WTC11 (cell line): Measurements from ENCODE around the gene DEFB114. TPM values are rescaled to one million over a fixed set of nuclear protein-coding genes. Genes with fewer than 3 reads are reported as not detected.

Source experiments
- ATAC-seq: fragments of 200-7000 bp; cut with Tn5 transposase; 2 replicates; pipeline ENCODE4 v1.10.0; 2021; ENCODE audit warnings: mild to moderate bottlenecking, moderate library complexity
- CTCF ChIA-PET: fragments of 300-600 bp; sonication (Branson Sonifier 250); formaldehyde crosslinking; loops from one replicate; lab custom pipeline; 2021; ENCODE audit warnings: antibody characterized with exemption; lab: Charles Lee
- POLR2A ChIA-PET: fragments of 350-600 bp; sonication (Branson Sonifier 250); formaldehyde crosslinking; loops from one replicate; lab custom pipeline; 2021; ENCODE audit warnings: antibody characterized with exemption; lab: Charles Lee
- DNase-seq: peaks from one replicate; pipeline ENCODE4 v3.0.0; 2021; ENCODE audit warnings: low spot score
- H3K27ac Mint-ChIP-seq: 2 replicates; pipeline ENCODE4 v1.8.0; 2021; ENCODE audit warnings: mixed read lengths
- H3K27me3 Mint-ChIP-seq: 2 replicates; pipeline ENCODE4 v1.8.0; 2021; ENCODE audit warnings: low read depth, mild to moderate bottlenecking, moderate library complexity, mixed read lengths
- H3K36me3 Mint-ChIP-seq: 2 replicates; pipeline ENCODE4 v1.8.0; 2021; ENCODE audit warnings: mixed read lengths
- H3K4me1 Mint-ChIP-seq: 2 replicates; pipeline ENCODE4 v1.8.0; 2022; ENCODE audit warnings: mixed read lengths
- H3K4me3 Mint-ChIP-seq: 2 replicates; pipeline ENCODE4 v1.8.0; 2021; ENCODE audit warnings: mild to moderate bottlenecking, moderate library complexity, mixed read lengths
- H3K9me3 Mint-ChIP-seq: 2 replicates; pipeline ENCODE4 v1.8.0; 2021; ENCODE audit warnings: mixed read lengths
- CTCF ChIP-seq: fragments of 200-600 bp; IDR thresholded peaks from 2 replicates; pipeline ENCODE4 v1.8.0; 2022; ENCODE audit warnings: antibody characterized with exemption
- EMX1 ChIP-seq: fragments of 250-450 bp; sonication (Bioruptor Pico); IDR thresholded peaks from 2 replicates; pipeline ENCODE4 v1.8.0; 2021; ENCODE audit warnings: mild to moderate bottlenecking
- ESRRA ChIP-seq: sonication (generic); formaldehyde crosslinking; IDR thresholded peaks from 2 replicates; pipeline ENCODE4 v1.8.1; 2022; ENCODE audit warnings: mild to moderate bottlenecking, missing genetic modification reagents, borderline replicate concordance
- FOXJ3 ChIP-seq: sonication (generic); formaldehyde crosslinking; IDR thresholded peaks from 2 replicates; pipeline ENCODE4 v1.9.0; 2021; ENCODE audit warnings: missing genetic modification reagents, mild to moderate bottlenecking, borderline replicate concordance
- FOXK1 ChIP-seq: sonication (generic); formaldehyde crosslinking; IDR thresholded peaks from 2 replicates; pipeline ENCODE4 v1.8.0; 2022; ENCODE audit warnings: mild to moderate bottlenecking, moderate library complexity, missing genetic modification reagents
- HMGA2 ChIP-seq: fragments of 250-450 bp; sonication (Bioruptor Pico); IDR thresholded peaks from 2 replicates; pipeline ENCODE4 v1.4.0; 2021; ENCODE audit warnings: mild to moderate bottlenecking, moderate library complexity
- IRF2 ChIP-seq: sonication (generic); formaldehyde crosslinking; IDR thresholded peaks from 2 replicates; pipeline ENCODE4 v1.8.0; 2022; ENCODE audit warnings: low read depth, missing genetic modification reagents, borderline replicate concordance
- NFYB ChIP-seq: sonication (generic); formaldehyde crosslinking; conservative IDR thresholded peaks from 2 replicates; pipeline ENCODE4 v1.8.0; 2022; ENCODE audit warnings: low read depth, missing genetic modification reagents
- RELA ChIP-seq: sonication (generic); formaldehyde crosslinking; IDR thresholded peaks from 2 replicates; pipeline ENCODE4 v1.8.1; 2022; ENCODE audit warnings: missing genetic modification reagents, mild to moderate bottlenecking, borderline replicate concordance
- RORB ChIP-seq: fragments of 250-450 bp; sonication (Bioruptor Pico); IDR thresholded peaks from 2 replicates; pipeline ENCODE4 v1.9.0; 2021; ENCODE audit warnings: mild to moderate bottlenecking
- SP1 ChIP-seq: sonication (generic); formaldehyde crosslinking; conservative IDR thresholded peaks from 2 replicates; pipeline ENCODE4 v1.8.1; 2022; ENCODE audit warnings: missing genetic modification reagents
- TP53 ChIP-seq: sonication (generic); formaldehyde crosslinking; IDR thresholded peaks from 2 replicates; pipeline ENCODE4 v1.8.1; 2023; ENCODE audit warnings: mild to moderate bottlenecking, missing genetic modification reagents
- ZNF138 ChIP-seq: sonication (generic); formaldehyde crosslinking; conservative IDR thresholded peaks from 2 replicates; pipeline ENCODE4 v1.8.1; 2022; ENCODE audit warnings: mild to moderate bottlenecking, moderate library complexity, missing genetic modification reagents
- ZNF232 ChIP-seq: sonication (generic); formaldehyde crosslinking; IDR thresholded peaks from 2 replicates; pipeline ENCODE4 v1.8.0; 2022; ENCODE audit warnings: mild to moderate bottlenecking, missing genetic modification reagents
- total RNA-seq: library from RNA; stranded (reverse); gene quantifications from 3 replicates; pipeline ENCODE4 v1.2.3, GENCODE V29; 2021
- TF ChIP-seq, protein P1 (sequence below): sonication (generic); formaldehyde crosslinking; IDR thresholded peaks from 2 replicates; pipeline ENCODE4 v1.8.1; 2022; ENCODE audit warnings: low read depth, missing genetic modification reagents, borderline replicate concordance
- TF ChIP-seq, protein P2 (sequence below): sonication (generic); formaldehyde crosslinking; IDR thresholded peaks from 2 replicates; pipeline ENCODE4 v1.8.0; 2022; ENCODE audit warnings: mild to moderate bottlenecking, missing genetic modification reagents
- TF ChIP-seq, protein P3 (sequence below): sonication (generic); formaldehyde crosslinking; IDR thresholded peaks from 2 replicates; pipeline ENCODE4 v1.8.0; 2023; ENCODE audit warnings: missing genetic modification reagents
- TF ChIP-seq, protein P4 (sequence below): sonication (generic); formaldehyde crosslinking; IDR thresholded peaks from 2 replicates; pipeline ENCODE4 v1.8.1; 2022; ENCODE audit warnings: mild to moderate bottlenecking, missing genetic modification reagents, moderate library complexity, borderline replicate concordance
- TF ChIP-seq, protein P5 (sequence below): sonication (generic); formaldehyde crosslinking; IDR thresholded peaks from 2 replicates; pipeline ENCODE4 v1.8.0; 2022; ENCODE audit warnings: mild to moderate bottlenecking, missing genetic modification reagents
- TF ChIP-seq, protein P6 (sequence below): sonication (generic); formaldehyde crosslinking; conservative IDR thresholded peaks from 2 replicates; pipeline ENCODE4 v1.8.1; 2023; ENCODE audit warnings: mild to moderate bottlenecking, low read depth, missing genetic modification reagents, moderate library complexity
- TF ChIP-seq, protein P7 (sequence below): fragments of 250-450 bp; sonication (Bioruptor Pico); IDR thresholded peaks from 2 replicates; pipeline ENCODE4 v1.9.0; 2021; ENCODE audit warnings: mild to moderate bottlenecking
- TF ChIP-seq, protein P8 (sequence below): fragments of 250-450 bp; sonication (Bioruptor Pico); IDR thresholded peaks from 2 replicates; pipeline ENCODE4 v1.9.0; 2021; ENCODE audit warnings: moderate library complexity, mild to moderate bottlenecking, inconsistent platforms, borderline replicate concordance

DEFB114 gene
- total RNA-seq, 1 experiment from 2014 or later: not detected

GRCh38 chr6:49935387-49935786 is 28.6 kb downstream of the DEFB114 start:
- no peak overlapping the region for H3K27ac Mint-ChIP-seq
- POLR2A ChIA-PET: no interaction called here
- H3K27me3 Mint-ChIP-seq: no peaks in the 10 kb centered on the region
- ATAC-seq (no peak), DNase-seq (no peak)
- H3K9me3 Mint-ChIP-seq: no peaks in the 10 kb centered on the region
- H3K36me3 Mint-ChIP-seq: no peaks in the 10 kb centered on the region
- CTCF ChIA-PET: no interaction called here
- no peak overlapping the region for H3K4me3 Mint-ChIP-seq
- no peaks in the 10 kb centered on the region for H3K4me1 Mint-ChIP-seq
- no peak for TF ChIP-seq ZNF232 (CRISPR knock-in tag)
- TF ChIP-seq, protein P1, sequence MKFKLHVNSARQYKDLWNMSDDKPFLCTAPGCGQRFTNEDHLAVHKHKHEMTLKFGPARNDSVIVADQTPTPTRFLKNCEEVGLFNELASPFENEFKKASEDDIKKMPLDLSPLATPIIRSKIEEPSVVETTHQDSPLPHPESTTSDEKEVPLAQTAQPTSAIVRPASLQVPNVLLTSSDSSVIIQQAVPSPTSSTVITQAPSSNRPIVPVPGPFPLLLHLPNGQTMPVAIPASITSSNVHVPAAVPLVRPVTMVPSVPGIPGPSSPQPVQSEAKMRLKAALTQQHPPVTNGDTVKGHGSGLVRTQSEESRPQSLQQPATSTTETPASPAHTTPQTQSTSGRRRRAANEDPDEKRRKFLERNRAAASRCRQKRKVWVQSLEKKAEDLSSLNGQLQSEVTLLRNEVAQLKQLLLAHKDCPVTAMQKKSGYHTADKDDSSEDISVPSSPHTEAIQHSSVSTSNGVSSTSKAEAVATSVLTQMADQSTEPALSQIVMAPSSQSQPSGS (CRISPR knock-in tag): no peak
- TF ChIP-seq, protein P2, sequence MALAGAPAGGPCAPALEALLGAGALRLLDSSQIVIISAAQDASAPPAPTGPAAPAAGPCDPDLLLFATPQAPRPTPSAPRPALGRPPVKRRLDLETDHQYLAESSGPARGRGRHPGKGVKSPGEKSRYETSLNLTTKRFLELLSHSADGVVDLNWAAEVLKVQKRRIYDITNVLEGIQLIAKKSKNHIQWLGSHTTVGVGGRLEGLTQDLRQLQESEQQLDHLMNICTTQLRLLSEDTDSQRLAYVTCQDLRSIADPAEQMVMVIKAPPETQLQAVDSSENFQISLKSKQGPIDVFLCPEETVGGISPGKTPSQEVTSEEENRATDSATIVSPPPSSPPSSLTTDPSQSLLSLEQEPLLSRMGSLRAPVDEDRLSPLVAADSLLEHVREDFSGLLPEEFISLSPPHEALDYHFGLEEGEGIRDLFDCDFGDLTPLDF (CRISPR knock-in tag): no peak

- no peaks in the 10 kb centered on the region for H3K27me3 Mint-ChIP-seq
- CTCF ChIA-PET: no interaction called here
- no peaks in the 10 kb centered on the region for H3K36me3 Mint-ChIP-seq
- TF ChIP-seq ZNF138 (CRISPR knock-in tag): no peak
- no peak for TF ChIP-seq IRF2 (CRISPR knock-in tag)
- no peak for TF ChIP-seq RELA
- no peak for TF ChIP-seq ESRRA (CRISPR knock-in tag)
- TF ChIP-seq, protein P3, sequence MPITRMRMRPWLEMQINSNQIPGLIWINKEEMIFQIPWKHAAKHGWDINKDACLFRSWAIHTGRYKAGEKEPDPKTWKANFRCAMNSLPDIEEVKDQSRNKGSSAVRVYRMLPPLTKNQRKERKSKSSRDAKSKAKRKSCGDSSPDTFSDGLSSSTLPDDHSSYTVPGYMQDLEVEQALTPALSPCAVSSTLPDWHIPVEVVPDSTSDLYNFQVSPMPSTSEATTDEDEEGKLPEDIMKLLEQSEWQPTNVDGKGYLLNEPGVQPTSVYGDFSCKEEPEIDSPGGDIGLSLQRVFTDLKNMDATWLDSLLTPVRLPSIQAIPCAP (CRISPR knock-in tag): no peak
- no peak for TF ChIP-seq FOXK1
- TF ChIP-seq, protein P4, sequence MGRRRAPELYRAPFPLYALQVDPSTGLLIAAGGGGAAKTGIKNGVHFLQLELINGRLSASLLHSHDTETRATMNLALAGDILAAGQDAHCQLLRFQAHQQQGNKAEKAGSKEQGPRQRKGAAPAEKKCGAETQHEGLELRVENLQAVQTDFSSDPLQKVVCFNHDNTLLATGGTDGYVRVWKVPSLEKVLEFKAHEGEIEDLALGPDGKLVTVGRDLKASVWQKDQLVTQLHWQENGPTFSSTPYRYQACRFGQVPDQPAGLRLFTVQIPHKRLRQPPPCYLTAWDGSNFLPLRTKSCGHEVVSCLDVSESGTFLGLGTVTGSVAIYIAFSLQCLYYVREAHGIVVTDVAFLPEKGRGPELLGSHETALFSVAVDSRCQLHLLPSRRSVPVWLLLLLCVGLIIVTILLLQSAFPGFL (CRISPR knock-in tag): no peak
- no peak for TF ChIP-seq RORB (CRISPR knock-in tag)
- TF ChIP-seq SP1: no peak
- TF ChIP-seq TP53 (CRISPR knock-in tag): no peak
- TF ChIP-seq HMGA2 (CRISPR knock-in tag): no peak
- TF ChIP-seq, protein P5, sequence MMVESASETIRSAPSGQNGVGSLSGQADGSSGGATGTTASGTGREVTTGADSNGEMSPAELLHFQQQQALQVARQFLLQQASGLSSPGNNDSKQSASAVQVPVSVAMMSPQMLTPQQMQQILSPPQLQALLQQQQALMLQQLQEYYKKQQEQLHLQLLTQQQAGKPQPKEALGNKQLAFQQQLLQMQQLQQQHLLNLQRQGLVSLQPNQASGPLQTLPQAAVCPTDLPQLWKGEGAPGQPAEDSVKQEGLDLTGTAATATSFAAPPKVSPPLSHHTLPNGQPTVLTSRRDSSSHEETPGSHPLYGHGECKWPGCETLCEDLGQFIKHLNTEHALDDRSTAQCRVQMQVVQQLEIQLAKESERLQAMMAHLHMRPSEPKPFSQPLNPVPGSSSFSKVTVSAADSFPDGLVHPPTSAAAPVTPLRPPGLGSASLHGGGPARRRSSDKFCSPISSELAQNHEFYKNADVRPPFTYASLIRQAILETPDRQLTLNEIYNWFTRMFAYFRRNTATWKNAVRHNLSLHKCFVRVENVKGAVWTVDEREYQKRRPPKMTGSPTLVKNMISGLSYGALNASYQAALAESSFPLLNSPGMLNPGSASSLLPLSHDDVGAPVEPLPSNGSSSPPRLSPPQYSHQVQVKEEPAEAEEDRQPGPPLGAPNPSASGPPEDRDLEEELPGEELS (CRISPR knock-in tag): no peak
- no peak for TF ChIP-seq FOXJ3 (CRISPR knock-in tag)
- no peak for TF ChIP-seq NFYB (CRISPR knock-in tag)
- no peak for TF ChIP-seq CTCF
- no peak for TF ChIP-seq EMX1 (CRISPR knock-in tag)
- TF ChIP-seq, protein P6, sequence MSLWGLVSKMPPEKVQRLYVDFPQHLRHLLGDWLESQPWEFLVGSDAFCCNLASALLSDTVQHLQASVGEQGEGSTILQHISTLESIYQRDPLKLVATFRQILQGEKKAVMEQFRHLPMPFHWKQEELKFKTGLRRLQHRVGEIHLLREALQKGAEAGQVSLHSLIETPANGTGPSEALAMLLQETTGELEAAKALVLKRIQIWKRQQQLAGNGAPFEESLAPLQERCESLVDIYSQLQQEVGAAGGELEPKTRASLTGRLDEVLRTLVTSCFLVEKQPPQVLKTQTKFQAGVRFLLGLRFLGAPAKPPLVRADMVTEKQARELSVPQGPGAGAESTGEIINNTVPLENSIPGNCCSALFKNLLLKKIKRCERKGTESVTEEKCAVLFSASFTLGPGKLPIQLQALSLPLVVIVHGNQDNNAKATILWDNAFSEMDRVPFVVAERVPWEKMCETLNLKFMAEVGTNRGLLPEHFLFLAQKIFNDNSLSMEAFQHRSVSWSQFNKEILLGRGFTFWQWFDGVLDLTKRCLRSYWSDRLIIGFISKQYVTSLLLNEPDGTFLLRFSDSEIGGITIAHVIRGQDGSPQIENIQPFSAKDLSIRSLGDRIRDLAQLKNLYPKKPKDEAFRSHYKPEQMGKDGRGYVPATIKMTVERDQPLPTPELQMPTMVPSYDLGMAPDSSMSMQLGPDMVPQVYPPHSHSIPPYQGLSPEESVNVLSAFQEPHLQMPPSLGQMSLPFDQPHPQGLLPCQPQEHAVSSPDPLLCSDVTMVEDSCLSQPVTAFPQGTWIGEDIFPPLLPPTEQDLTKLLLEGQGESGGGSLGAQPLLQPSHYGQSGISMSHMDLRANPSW (CRISPR knock-in tag): no peak
- TF ChIP-seq, protein P7, sequence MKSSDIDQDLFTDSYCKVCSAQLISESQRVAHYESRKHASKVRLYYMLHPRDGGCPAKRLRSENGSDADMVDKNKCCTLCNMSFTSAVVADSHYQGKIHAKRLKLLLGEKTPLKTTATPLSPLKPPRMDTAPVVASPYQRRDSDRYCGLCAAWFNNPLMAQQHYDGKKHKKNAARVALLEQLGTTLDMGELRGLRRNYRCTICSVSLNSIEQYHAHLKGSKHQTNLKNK (CRISPR knock-in tag): no peak
- TF ChIP-seq, protein P8, sequence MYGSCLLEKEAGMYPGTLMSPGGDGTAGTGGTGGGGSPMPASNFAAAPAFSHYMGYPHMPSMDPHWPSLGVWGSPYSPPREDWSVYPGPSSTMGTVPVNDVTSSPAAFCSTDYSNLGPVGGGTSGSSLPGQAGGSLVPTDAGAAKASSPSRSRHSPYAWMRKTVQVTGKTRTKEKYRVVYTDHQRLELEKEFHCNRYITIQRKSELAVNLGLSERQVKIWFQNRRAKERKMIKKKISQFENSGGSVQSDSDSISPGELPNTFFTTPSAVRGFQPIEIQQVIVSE (CRISPR knock-in tag): no peak
- TF ChIP-seq, all 79 proteins: peak for 0
- no peak overlapping the region for H3K4me3 Mint-ChIP-seq
- no peak for ATAC-seq
- H3K27ac Mint-ChIP-seq: no peak overlapping the region
- no peak for DNase-seq
- no peaks in the 10 kb centered on the region for H3K9me3 Mint-ChIP-seq
- H3K4me1 Mint-ChIP-seq: no peaks in the 10 kb centered on the region
- POLR2A ChIA-PET: interaction anchor here (0.5 kb wide), 1 partner anchor 15 kb away, joined by 3 read pairs; no protein-coding TSS in a partner anchor
Observed at GRCh38 chr6:49934770-49935169, 29.2 kb downstream of the DEFB114 start.
